H1 (cell line): ENCODE results near the gene SMOC2. TPM values are rescaled to one million over a fixed set of nuclear protein-coding genes. Genes with fewer than 3 reads are reported as not detected.
A peak's percentile ranks its signal among the peaks of the same experiment; 100 is the strongest.

Experiments
- CHD1 ChIP-seq: IDR thresholded peaks from 2 replicates; pipeline ENCODE4 v1.6.1; 2012; ENCODE audit warnings: low read depth, low read length, improper control_type of control experiment
- CHD2 ChIP-seq: IDR thresholded peaks from 2 replicates; pipeline ENCODE4 v1.6.1; 2012; ENCODE audit warnings: low read length, improper control_type of control experiment
- CREB1 ChIP-seq: IDR thresholded peaks from 2 replicates; pipeline ENCODE4 v1.6.1; 2012; ENCODE audit warnings: inconsistent platforms
- CTBP2 ChIP-seq: IDR thresholded peaks from 2 replicates; pipeline ENCODE4 v1.7.0; 2011; ENCODE audit warnings: borderline replicate concordance, mild to moderate bottlenecking, moderate library complexity, mixed read lengths, low read length; ENCODE audit not compliant: insufficient read depth, insufficient read length
- EZH2 ChIP-seq: fragments of 200-600 bp; sonication (generic); IDR thresholded peaks from 2 replicates; pipeline ENCODE4 v1.7.1; 2012; ENCODE audit warnings: low read depth, mild to moderate bottlenecking, moderate library complexity, low read length, inconsistent platforms; ENCODE audit not compliant: severe bottlenecking
- GABPA ChIP-seq: IDR thresholded peaks from 2 replicates; pipeline ENCODE4 v1.6.1; 2011; ENCODE audit warnings: mild to moderate bottlenecking, low read length, moderate library complexity, borderline replicate concordance; ENCODE audit not compliant: insufficient read depth
- POU5F1 ChIP-seq: IDR thresholded peaks from 2 replicates; pipeline ENCODE4 v1.6.1; 2011; ENCODE audit warnings: low read depth, mild to moderate bottlenecking, low read length, moderate library complexity
- RNF2 ChIP-seq: fragments of 200-900, 300-1000 bp; sonication (generic); IDR thresholded peaks from 2 replicates; pipeline ENCODE4 v1.7.1; 2016; ENCODE audit warnings: borderline replicate concordance, low read depth, mild to moderate bottlenecking, antibody characterized with exemption, low read length; ENCODE audit not compliant: poor library complexity, severe bottlenecking; ENCODE audit errors: missing control alignments
- polyA plus RNA-seq, 7 experiments: library from polyadenylated mRNA; depleted of rRNA in 3 of 7; stranded (reverse) in 5 of 7; unstranded in 2 of 7; fragments of >200 nt in 5 of 7; fragments of 200-250 nt in 2 of 7; gene quantifications; 1 replicate in 5 of 7; 2 replicates in 1 of 7; 4 replicates in 1 of 7; pipeline versions ENCODE4 v1.2.1 to v1.2.3, GENCODE V29; 2011 to 2013; ENCODE audit warnings: missing spikeins in 2 of 7, mixed read lengths in 2 of 7
- total RNA-seq: library from RNA; stranded (reverse); fragmentation: NEBNext Ultra II Directional; extraction: Animal tissue kit (Norgen Biotek cat#: 25700); gene quantifications from 2 replicates; pipeline ENCODE4 v1.2.1, GENCODE V29; 2021
- TF ChIP-seq, protein P1 (sequence below): fragments of 300-600 bp; sonication (generic); IDR thresholded peaks from 2 replicates; pipeline ENCODE4 v1.7.1; 2012; ENCODE audit warnings: low read length, moderate library complexity, mild to moderate bottlenecking, inconsistent platforms; ENCODE audit not compliant: insufficient replicate concordance

SMOC2 gene
- total and polyA plus RNA-seq, 2 of the 8 experiments (the other 6 are each of a cell fraction or from before 2014, with no cell fraction given) = 7.7 to 8.5 TPM

GRCh38 chr6:168441434-168442391, 729 bp downstream of the SMOC2 start (continued):
- TF ChIP-seq, protein P1, sequence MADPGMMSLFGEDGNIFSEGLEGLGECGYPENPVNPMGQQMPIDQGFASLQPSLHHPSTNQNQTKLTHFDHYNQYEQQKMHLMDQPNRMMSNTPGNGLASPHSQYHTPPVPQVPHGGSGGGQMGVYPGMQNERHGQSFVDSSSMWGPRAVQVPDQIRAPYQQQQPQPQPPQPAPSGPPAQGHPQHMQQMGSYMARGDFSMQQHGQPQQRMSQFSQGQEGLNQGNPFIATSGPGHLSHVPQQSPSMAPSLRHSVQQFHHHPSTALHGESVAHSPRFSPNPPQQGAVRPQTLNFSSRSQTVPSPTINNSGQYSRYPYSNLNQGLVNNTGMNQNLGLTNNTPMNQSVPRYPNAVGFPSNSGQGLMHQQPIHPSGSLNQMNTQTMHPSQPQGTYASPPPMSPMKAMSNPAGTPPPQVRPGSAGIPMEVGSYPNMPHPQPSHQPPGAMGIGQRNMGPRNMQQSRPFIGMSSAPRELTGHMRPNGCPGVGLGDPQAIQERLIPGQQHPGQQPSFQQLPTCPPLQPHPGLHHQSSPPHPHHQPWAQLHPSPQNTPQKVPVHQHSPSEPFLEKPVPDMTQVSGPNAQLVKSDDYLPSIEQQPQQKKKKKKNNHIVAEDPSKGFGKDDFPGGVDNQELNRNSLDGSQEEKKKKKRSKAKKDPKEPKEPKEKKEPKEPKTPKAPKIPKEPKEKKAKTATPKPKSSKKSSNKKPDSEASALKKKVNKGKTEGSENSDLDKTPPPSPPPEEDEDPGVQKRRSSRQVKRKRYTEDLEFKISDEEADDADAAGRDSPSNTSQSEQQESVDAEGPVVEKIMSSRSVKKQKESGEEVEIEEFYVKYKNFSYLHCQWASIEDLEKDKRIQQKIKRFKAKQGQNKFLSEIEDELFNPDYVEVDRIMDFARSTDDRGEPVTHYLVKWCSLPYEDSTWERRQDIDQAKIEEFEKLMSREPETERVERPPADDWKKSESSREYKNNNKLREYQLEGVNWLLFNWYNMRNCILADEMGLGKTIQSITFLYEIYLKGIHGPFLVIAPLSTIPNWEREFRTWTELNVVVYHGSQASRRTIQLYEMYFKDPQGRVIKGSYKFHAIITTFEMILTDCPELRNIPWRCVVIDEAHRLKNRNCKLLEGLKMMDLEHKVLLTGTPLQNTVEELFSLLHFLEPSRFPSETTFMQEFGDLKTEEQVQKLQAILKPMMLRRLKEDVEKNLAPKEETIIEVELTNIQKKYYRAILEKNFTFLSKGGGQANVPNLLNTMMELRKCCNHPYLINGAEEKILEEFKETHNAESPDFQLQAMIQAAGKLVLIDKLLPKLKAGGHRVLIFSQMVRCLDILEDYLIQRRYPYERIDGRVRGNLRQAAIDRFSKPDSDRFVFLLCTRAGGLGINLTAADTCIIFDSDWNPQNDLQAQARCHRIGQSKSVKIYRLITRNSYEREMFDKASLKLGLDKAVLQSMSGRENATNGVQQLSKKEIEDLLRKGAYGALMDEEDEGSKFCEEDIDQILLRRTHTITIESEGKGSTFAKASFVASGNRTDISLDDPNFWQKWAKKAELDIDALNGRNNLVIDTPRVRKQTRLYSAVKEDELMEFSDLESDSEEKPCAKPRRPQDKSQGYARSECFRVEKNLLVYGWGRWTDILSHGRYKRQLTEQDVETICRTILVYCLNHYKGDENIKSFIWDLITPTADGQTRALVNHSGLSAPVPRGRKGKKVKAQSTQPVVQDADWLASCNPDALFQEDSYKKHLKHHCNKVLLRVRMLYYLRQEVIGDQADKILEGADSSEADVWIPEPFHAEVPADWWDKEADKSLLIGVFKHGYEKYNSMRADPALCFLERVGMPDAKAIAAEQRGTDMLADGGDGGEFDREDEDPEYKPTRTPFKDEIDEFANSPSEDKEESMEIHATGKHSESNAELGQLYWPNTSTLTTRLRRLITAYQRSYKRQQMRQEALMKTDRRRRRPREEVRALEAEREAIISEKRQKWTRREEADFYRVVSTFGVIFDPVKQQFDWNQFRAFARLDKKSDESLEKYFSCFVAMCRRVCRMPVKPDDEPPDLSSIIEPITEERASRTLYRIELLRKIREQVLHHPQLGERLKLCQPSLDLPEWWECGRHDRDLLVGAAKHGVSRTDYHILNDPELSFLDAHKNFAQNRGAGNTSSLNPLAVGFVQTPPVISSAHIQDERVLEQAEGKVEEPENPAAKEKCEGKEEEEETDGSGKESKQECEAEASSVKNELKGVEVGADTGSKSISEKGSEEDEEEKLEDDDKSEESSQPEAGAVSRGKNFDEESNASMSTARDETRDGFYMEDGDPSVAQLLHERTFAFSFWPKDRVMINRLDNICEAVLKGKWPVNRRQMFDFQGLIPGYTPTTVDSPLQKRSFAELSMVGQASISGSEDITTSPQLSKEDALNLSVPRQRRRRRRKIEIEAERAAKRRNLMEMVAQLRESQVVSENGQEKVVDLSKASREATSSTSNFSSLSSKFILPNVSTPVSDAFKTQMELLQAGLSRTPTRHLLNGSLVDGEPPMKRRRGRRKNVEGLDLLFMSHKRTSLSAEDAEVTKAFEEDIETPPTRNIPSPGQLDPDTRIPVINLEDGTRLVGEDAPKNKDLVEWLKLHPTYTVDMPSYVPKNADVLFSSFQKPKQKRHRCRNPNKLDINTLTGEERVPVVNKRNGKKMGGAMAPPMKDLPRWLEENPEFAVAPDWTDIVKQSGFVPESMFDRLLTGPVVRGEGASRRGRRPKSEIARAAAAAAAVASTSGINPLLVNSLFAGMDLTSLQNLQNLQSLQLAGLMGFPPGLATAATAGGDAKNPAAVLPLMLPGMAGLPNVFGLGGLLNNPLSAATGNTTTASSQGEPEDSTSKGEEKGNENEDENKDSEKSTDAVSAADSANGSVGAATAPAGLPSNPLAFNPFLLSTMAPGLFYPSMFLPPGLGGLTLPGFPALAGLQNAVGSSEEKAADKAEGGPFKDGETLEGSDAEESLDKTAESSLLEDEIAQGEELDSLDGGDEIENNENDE = no peak
- TF ChIP-seq CTBP2 = no peak
- TF ChIP-seq EZH2 = peak; percentile 80
- no peak for TF ChIP-seq CREB1
- no peak for TF ChIP-seq CHD1
- TF ChIP-seq RNF2 = no peak
- TF ChIP-seq POU5F1 = no peak
- TF ChIP-seq GABPA = no peak
- TF ChIP-seq CHD2 = no peak
